GM20000 (cell line): Measurements from ENCODE around the gene ADCY2.

Source experiments
- DNase-seq: peaks from one replicate; pipeline ENCODE4 v3.0.0; 2012; ENCODE audit warnings: low spot score
- TF ChIP-seq, protein P1 (sequence below): IDR thresholded peaks from 2 replicates; pipeline ENCODE4 v1.5.1; 2012; ENCODE audit warnings: mild to moderate bottlenecking, control low read depth; ENCODE audit errors: extremely low read depth, missing control alignments

The ADCY2 gene

DNA sequence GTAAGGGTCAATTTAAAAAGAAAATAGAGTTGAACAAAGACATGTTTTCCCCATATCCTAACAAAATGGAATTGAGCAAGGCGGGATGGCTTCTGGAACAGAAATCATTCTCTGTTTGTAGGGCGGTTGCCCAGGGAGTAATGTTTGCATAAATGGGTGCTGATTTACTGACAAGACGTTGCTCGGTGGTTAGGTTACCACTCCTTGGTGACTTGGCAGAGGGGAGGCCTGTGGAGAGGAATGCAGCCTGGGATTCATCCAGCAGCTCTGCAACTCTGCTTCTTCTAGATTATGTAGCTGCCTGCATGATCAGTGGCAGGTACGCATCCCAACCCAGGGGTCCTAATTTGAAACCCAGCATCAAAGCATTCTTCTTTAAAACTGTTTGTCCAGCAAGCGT lies 254.8 kb downstream of the ADCY2 start:
- TF ChIP-seq, protein P1, sequence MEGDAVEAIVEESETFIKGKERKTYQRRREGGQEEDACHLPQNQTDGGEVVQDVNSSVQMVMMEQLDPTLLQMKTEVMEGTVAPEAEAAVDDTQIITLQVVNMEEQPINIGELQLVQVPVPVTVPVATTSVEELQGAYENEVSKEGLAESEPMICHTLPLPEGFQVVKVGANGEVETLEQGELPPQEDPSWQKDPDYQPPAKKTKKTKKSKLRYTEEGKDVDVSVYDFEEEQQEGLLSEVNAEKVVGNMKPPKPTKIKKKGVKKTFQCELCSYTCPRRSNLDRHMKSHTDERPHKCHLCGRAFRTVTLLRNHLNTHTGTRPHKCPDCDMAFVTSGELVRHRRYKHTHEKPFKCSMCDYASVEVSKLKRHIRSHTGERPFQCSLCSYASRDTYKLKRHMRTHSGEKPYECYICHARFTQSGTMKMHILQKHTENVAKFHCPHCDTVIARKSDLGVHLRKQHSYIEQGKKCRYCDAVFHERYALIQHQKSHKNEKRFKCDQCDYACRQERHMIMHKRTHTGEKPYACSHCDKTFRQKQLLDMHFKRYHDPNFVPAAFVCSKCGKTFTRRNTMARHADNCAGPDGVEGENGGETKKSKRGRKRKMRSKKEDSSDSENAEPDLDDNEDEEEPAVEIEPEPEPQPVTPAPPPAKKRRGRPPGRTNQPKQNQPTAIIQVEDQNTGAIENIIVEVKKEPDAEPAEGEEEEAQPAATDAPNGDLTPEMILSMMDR = no peak
- DNase-seq = no peak

DNA sequence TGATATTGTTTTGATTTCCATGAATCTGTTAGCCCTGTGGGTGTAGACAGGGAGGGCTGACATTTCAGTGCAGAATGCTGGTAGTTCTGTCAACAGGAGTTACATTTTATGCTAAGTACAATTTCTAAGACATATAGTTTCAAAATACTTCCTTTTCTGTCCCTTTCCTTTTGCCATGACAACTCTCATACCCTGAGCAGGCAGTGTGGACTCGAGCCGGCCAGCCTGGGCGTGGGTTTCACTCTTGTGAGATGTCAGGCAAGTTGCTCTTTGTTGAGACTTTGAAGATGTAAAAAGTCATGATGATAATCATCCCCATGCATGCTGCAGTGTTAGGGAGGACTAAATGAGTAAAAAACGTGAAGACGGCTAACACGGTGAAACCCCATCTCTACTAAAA lies 257.1 kb downstream of the ADCY2 start:
- TF ChIP-seq, protein P1 = no peak
- no peak for DNase-seq

DNA sequence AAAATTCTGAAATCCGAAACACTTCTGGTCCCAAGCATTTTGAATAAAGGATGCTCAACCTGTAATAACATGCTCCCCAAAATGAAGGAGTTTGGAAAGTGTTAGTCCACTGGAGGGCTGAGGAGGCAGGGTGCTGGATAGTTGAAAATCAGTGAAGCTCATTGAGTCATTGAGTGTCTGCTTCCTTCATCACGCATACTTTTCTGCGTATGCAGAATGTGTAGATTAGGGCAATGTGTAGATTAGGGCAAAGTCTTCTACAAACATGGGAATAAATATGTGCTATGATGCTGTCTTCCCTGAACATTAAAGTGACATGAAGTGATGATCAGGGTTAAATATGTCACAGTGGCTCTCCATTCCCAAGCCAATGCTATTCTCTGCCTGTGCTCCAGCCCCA lies 261.2 kb downstream of the ADCY2 start:
- TF ChIP-seq, protein P1 = no peak
- DNase-seq = no peak

DNA sequence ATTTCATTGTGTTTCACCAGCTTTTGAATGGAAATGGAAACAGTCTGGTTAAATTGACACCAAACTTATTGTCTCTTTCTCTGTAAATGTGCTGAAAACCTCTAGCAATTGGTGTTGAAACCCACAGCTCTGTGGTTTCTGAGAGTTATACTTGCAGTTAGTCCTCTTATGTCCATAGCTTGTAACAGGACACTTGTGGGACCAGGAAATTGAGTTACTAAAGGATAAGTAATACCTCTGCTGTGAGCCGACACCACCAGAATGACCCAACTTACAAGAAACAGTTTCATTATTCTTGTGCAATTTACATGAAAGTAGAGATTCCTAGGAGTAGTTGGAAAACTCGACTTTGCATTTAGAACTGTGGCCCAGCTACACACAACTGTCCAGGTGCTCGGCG lies 263.5 kb downstream of the ADCY2 start:
- DNase-seq = no peak

DNA sequence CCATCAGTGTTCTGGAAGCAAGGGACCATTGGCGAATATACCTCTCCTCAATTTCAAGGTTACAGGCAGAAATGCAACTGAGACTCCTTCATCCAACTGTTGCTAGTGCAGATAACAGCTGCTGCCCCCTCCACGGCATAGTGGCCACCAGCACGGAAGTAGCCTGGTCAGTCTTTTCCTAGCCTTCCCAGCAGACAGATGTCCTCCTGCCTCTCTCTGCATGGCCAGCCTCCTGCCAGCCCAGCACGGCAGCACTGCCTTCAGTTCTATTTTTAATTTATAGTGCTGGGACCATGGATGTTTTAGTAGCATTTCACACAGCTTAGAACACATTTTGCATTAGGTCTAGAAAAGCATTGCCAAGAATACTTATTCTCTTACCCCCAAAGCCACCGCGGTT lies 266.4 kb downstream of the ADCY2 start:
- TF ChIP-seq, protein P1 = no peak
- DNase-seq = no peak

More for the DNA sequence above, 263.5 kb downstream of the ADCY2 start:
- TF ChIP-seq, protein P1 = no peak

DNA sequence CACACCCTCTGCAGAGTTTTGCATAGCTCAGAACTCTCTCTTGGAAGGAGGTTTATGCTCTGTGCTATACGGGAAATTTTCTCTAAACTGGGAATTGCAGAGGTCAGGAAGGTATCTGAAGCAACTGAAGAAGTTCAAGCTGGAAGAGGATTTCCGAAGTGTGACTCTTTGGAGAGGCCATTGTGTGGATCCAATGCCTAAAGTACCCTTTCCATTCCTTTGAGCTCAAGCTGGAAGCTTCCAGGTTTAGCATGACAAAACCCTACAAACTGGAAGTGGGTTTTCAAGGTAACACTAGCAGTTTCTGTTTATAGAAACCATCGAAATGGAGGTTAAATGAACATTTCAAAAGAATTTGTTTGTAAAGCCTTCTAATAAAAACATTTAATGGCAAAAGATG lies 267.9 kb downstream of the ADCY2 start:
- DNase-seq = no peak
- TF ChIP-seq, protein P1 = no peak

DNA sequence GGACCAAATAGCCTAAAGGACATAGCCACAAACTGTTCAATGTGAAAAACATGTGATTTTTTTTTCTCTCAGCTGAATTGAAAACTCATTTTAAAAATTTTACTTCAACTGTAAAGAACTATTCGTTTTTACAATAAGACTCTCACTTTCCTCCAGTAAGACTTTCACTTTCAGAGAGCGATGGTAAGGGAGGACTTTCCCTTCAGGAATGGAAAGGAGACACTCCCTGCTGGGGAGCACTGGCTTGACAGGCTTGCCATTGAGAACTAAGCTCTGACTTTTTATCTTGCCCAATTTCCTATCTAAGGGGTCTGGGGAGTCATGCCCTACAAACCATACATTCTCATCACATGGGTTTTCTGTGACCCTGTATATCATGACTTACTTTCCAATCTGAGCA lies 268.3 kb downstream of the ADCY2 start:
- TF ChIP-seq, protein P1 = no peak
- no peak for DNase-seq

DNA sequence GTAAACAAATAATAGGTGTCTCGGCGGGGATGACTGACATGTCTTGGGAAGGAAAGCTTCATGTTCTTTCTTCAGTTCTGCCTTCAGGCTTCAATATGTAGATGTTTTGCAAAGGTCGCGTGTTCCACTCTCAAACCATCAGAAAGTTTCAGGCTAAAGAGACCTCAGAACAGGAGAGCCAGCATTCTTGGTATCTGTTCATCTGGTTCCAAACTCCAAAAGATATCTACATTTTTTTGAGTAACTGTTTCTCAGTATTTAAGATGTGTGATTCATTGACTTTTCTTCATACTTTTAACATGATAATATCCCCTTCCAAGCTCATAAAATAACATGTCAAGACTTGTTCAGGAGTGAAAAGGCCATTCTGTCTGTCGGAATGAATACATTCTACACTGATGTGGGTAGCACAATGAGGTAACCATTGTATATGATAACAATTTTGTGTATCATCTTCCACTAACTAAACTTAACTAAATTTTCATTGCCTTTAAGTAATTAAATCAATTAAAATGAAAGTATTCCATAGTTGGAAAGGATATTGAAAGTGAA lies 271.4 kb downstream of the ADCY2 start:
- TF ChIP-seq, protein P1 = no peak
- DNase-seq = no peak
